BE2C (cell line): ENCODE data around the gene TJP1.

Experiments
- DNase-seq: peaks from one replicate; pipeline ENCODE4 v3.0.0-alpha.2; 2020
- H3K27me3 ChIP-seq: fragments of 250-450 bp; sonication (Bioruptor Pico); 2 replicates; pipeline ENCODE4 v1.5.1; 2020; ENCODE audit warnings: mild to moderate bottlenecking
- H3K36me3 ChIP-seq: fragments of 250-450 bp; sonication (Bioruptor Pico); 2 replicates; pipeline ENCODE4 v1.5.1; 2020; ENCODE audit warnings: mild to moderate bottlenecking
- H3K4me1 ChIP-seq: fragments of 250-450 bp; sonication (Bioruptor Pico); 2 replicates; pipeline ENCODE4 v1.5.1; 2020
- H3K4me3 ChIP-seq: 2 replicates; pipeline ENCODE4 v1.5.1; 2011; ENCODE audit warnings: low read depth, low read length
- H3K9me3 ChIP-seq: fragments of 250-450 bp; sonication (Bioruptor Pico); 2 replicates; pipeline ENCODE4 v1.5.1; 2020
- CTCF ChIP-seq: IDR thresholded peaks from 2 replicates; pipeline ENCODE4 v1.5.1; 2012; ENCODE audit warnings: mild to moderate bottlenecking, low read depth, low read length

The TJP1 gene

GRCh38 chr15:29686079-29686425 is 136.2 kb downstream of the TJP1 start:
- no peak for DNase-seq
- H3K27me3 ChIP-seq, result no peaks in the 10 kb centered on the region
- no peak overlapping the region for H3K4me3 ChIP-seq
- no peaks in the 10 kb centered on the region for H3K36me3 ChIP-seq
- peaks cover 3% of the 10 kb centered on the region; the same call in 1 of the 2 replicates for H3K4me1 ChIP-seq
- H3K9me3 ChIP-seq, result no peaks in the 10 kb centered on the region
- TF ChIP-seq CTCF, result no peak

GRCh38 chr15:29685156-29686078 is 136.9 kb downstream of the TJP1 start:
- H3K36me3 ChIP-seq, result no peaks in the 10 kb centered on the region
- no peak for TF ChIP-seq CTCF
- no peak for DNase-seq
- H3K27me3 ChIP-seq, result no peaks in the 10 kb centered on the region
- no peaks in the 10 kb centered on the region for H3K9me3 ChIP-seq
- H3K4me1 ChIP-seq, result peaks cover 3% of the 10 kb centered on the region; the same call in 1 of the 2 replicates
- H3K4me3 ChIP-seq, result no peak overlapping the region

GRCh38 chr15:29682781-29683180 is 139.5 kb downstream of the TJP1 start:
- Histone ChIP-seq H3K4me3 (no peak overlapping the region), H3K9me3 (no peaks in the 10 kb centered on the region), H3K36me3 (no peaks in the 10 kb centered on the region), H3K4me1 (no peaks in the 10 kb centered on the region), H3K27me3 (no peaks in the 10 kb centered on the region)
- no peak for DNase-seq
- no peak for TF ChIP-seq CTCF

DNA sequence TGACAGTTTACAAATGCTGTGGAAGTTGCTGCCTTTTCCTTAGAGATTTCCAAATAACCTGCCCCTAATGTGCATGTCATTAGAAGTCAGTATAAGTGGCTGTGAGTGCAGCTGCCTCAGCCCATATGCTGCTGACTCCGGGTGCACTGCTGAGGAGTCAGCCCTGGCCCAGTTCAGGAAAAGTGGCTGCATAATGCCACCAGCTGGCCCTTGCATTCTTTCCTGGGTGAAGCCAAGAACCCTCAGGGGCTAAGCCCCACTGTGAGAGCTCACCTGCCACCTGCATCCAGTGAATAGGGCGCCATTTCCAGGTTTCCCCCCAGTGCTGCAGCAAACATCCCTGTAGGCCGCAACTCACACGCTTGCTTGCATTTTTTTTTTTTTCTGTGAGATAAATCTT is 139.9 kb downstream of the TJP1 start:
- no peak for TF ChIP-seq CTCF
- no peaks in the 10 kb centered on the region for H3K4me1 ChIP-seq
- H3K36me3 ChIP-seq, result no peaks in the 10 kb centered on the region
- H3K4me3 ChIP-seq, result no peak overlapping the region
- no peaks in the 10 kb centered on the region for H3K9me3 ChIP-seq
- no peak for DNase-seq
- no peaks in the 10 kb centered on the region for H3K27me3 ChIP-seq

DNA sequence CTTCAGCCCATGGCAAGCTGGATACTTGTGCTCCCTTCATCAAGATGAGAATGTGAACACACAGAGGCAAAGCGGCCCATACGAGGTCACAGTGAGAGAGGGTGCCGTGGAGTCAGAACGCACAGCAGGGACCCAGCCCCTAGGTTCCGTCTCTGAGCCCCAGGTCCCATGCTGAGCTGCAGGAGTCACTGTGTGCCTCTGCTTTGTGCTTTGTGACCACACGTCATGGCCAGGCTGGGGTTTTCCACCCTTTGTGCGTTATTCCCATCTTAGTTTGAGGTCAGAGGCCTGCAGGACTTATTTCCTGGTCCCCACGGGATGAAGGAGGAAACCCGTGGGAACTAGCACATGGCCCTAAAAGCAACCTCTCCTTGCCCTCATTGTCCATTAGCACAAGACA is 140.3 kb downstream of the TJP1 start:
- H3K4me3 ChIP-seq, result no peak overlapping the region
- H3K36me3 ChIP-seq, result no peaks in the 10 kb centered on the region
- H3K4me1 ChIP-seq, result no peaks in the 10 kb centered on the region
- no peaks in the 10 kb centered on the region for H3K9me3 ChIP-seq
- DNase-seq, result no peak
- no peak for TF ChIP-seq CTCF
- H3K27me3 ChIP-seq, result no peaks in the 10 kb centered on the region

- TF ChIP-seq CTCF, result no peak
- no peak for DNase-seq
- H3K9me3 ChIP-seq, result no peaks in the 10 kb centered on the region
- no peaks in the 10 kb centered on the region for H3K4me1 ChIP-seq
- H3K27me3 ChIP-seq, result no peaks in the 10 kb centered on the region
- H3K4me3 ChIP-seq, result no peak overlapping the region
- H3K36me3 ChIP-seq, result no peaks in the 10 kb centered on the region
These were observed 141.0 kb downstream of the TJP1 start for GRCh38 chr15:29681166-29681845.
